K562 (cell line): ENCODE results near the gene HMCN2. TPM values are rescaled to one million over a fixed set of nuclear protein-coding genes. Genes with fewer than 3 reads are reported as not detected.

Experiments
- ATAC-seq: fragments of 200-7000 bp; cut with Tn5 transposase; 3 replicates; pipeline ENCODE4 v1.9.1; 2020; ENCODE audit warnings: moderate library complexity
- BruUV-seq: library from RNA; stranded (reverse); fragments of 400-500 nt; replicated peaks from 2 replicates; lab custom pipeline; 2021; lab: Mats Ljungman, UMichigan
- CTCF ChIA-PET: fragments of 300-600 bp; formaldehyde crosslinking; extraction: SDS; loops from one replicate; lab custom pipeline; 2021; ENCODE audit warnings: low intra/inter-chr PET ratio; lab: Yijun Ruan, JAX
- POLR2A ChIA-PET: fragments of 300-600, 350-650 bp; sonication (Branson Sonifier 250); formaldehyde crosslinking; extraction: SDS; loops from one replicate; lab custom pipeline; 2021; ENCODE audit warnings: antibody characterized with exemption, inconsistent platforms; lab: Yijun Ruan, JAX
- DNase-seq, 4 experiments: peaks; one replicate each; pipeline versions ENCODE4 v3.0.0 to v3.0.0-alpha.2; 2011 to 2018; ENCODE audit warnings: low spot score in 3 of 4, mixed read lengths in 3 of 4; ENCODE audit errors: extremely low read depth in 1 of 4
- FAIRE-seq: peaks from 2 replicates; lab custom pipeline; 2011; peaks lifted over from hg19 to GRCh38; lab: Jason Lieb, UNC
- H2AFZ ChIP-seq: 2 replicates; pipeline ENCODE4 v1.6.0; 2011; ENCODE audit warnings: low read depth, low read length, control low read depth, inconsistent platforms
- H3K27ac ChIP-seq: fragments of 200-600 bp; 3 replicates; pipeline ENCODE4 v1.8.0; 2011; ENCODE audit warnings: low read depth, mild to moderate bottlenecking, control low read depth, inconsistent platforms, low read length, moderate library complexity, mixed read lengths; ENCODE audit errors: extremely low read depth
- H3K27me3 ChIP-seq, 2 experiments: fragments of 300-600 bp in 1 of 2; 2 replicates in 1 of 2; 3 replicates in 1 of 2; pipeline versions ENCODE4 v1.6.0 to v1.8.0; 2011; ENCODE audit warnings: inconsistent platforms in 2 of 2, low read length in 2 of 2, mild to moderate bottlenecking in 1 of 2, mixed read lengths in 1 of 2, moderate library complexity in 1 of 2; ENCODE audit not compliant: control insufficient read depth in 2 of 2, insufficient read depth in 2 of 2
- H3K36me3 ChIP-seq: fragments of 300-600 bp; 3 replicates; pipeline ENCODE4 v1.8.0; 2011; ENCODE audit warnings: mild to moderate bottlenecking, low read length, inconsistent platforms; ENCODE audit not compliant: control insufficient read depth, insufficient read depth
- H3K4me1 ChIP-seq, 2 experiments: fragments of 200-600 bp in 1 of 2; replicated peaks in 1 of 2; 2 replicates in 1 of 2; 3 replicates in 1 of 2; pipeline versions ENCODE4 v1.5.1 to v1.8.0; 2011; ENCODE audit warnings: inconsistent platforms in 2 of 2, low read length in 2 of 2, mild to moderate bottlenecking in 1 of 2, mixed read lengths in 1 of 2, moderate library complexity in 1 of 2; ENCODE audit not compliant: control insufficient read depth in 2 of 2, insufficient read depth in 2 of 2
- H3K4me2 ChIP-seq: 2 replicates; pipeline ENCODE4 v1.6.1; 2011; ENCODE audit warnings: low read length, control low read depth, inconsistent platforms, mixed read lengths; ENCODE audit not compliant: insufficient read depth
- H3K4me3 ChIP-seq: fragments of 200-600 bp; sonication (generic), shearing (Covaris generic); 2 replicates; pipeline ENCODE4 v1.5.1; 2016; ENCODE audit warnings: control low read depth, inconsistent platforms
- H3K79me2 ChIP-seq: fragments of 200-600 bp; 3 replicates; pipeline ENCODE4 v1.8.0; 2011; ENCODE audit warnings: low read length, inconsistent platforms; ENCODE audit not compliant: control insufficient read depth, insufficient read depth
- H3K9ac ChIP-seq, 2 experiments: 2 replicates each; pipeline versions ENCODE4 v1.6.0 to v1.6.1; 2011; ENCODE audit warnings: low read depth in 2 of 2, low read length in 2 of 2, control low read depth in 1 of 2, inconsistent platforms in 1 of 2, mild to moderate bottlenecking in 1 of 2, mixed read lengths in 1 of 2; ENCODE audit not compliant: insufficient read depth in 1 of 2
- H3K9me1 ChIP-seq: one replicate; pipeline ENCODE4 v1.6.0; 2011; ENCODE audit warnings: inconsistent platforms, mild to moderate bottlenecking, low read length, moderate library complexity; ENCODE audit not compliant: control insufficient read depth, insufficient read depth
- H3K9me3 ChIP-seq: replicated peaks from 2 replicates; pipeline ENCODE4 v1.5.1; 2011; ENCODE audit warnings: low read depth, low read length, inconsistent platforms; ENCODE audit not compliant: control insufficient read depth, insufficient read depth
- H4K20me1 ChIP-seq: replicated peaks from 2 replicates; pipeline ENCODE4 v1.6.1; 2011; ENCODE audit warnings: low read length, inconsistent platforms, mixed read lengths; ENCODE audit not compliant: control insufficient read depth, insufficient read depth
- HDAC1 ChIP-seq, 2 experiments: fragments of 450-650 bp; IDR thresholded peaks; 2 replicates each; pipeline ENCODE4 v1.6.1; 2016 to 2017; ENCODE audit warnings: inconsistent platforms in 1 of 2, mild to moderate bottlenecking in 1 of 2, moderate library complexity in 1 of 2
- HIVEP1 ChIP-seq: fragments of 250-450 bp; sonication (Bioruptor Pico); IDR thresholded peaks from 2 replicates; pipeline ENCODE4 v1.4.0; 2020; ENCODE audit warnings: mild to moderate bottlenecking
- IRF1 ChIP-seq: sonication (generic); formaldehyde crosslinking; IDR thresholded peaks from 2 replicates; pipeline ENCODE4 v1.8.0; 2022; ENCODE audit warnings: missing genetic modification reagents, mild to moderate bottlenecking, borderline replicate concordance
- MCM5 ChIP-seq: fragments of 450-650 bp; IDR thresholded peaks from 2 replicates; pipeline ENCODE4 v1.6.1; 2016; ENCODE audit warnings: low read depth
- XRCC3 ChIP-seq: fragments of 450-650 bp; IDR thresholded peaks from 2 replicates; pipeline ENCODE4 v1.6.1; 2017; ENCODE audit warnings: mild to moderate bottlenecking, moderate library complexity
- ZC3H8 ChIP-seq: fragments of 450-650 bp; IDR thresholded peaks from 2 replicates; pipeline ENCODE4 v1.6.1; 2017
- ZKSCAN8 ChIP-seq: fragments of 200-800 bp; sonication (Bioruptor generic); IDR thresholded peaks from 2 replicates; pipeline ENCODE4 v1.6.1; 2016; ENCODE audit warnings: missing genetic modification characterization, missing compliant biosample characterization
- WGBS: fragments of 100-300 bp; shearing (Covaris generic); methylation state at CpG from one replicate; pipeline ENCODE4 v1.1.6; 2016; ENCODE audit warnings: low coverage, mixed read lengths; ENCODE audit not compliant: insufficient coverage; ENCODE audit errors: missing lambda C conversion rate; 5-methylcytosine and 5-hydroxymethylcytosine counted together
- in situ Hi-C: fragments of 300-500 bp; cut with MboI; formaldehyde crosslinking; loops from 4 replicates; pipeline ENCODE4 v1.15.0; 2018; ENCODE audit warnings: inconsistent platforms, mixed read lengths
- intact Hi-C: fragments of 100-400 bp; cut with micrococcal nuclease; formaldehyde crosslinking; loops from 2 replicates; pipeline ENCODE4 v1.14.2; 2022
- polyA plus RNA-seq, 8 experiments: library from polyadenylated mRNA; depleted of rRNA in 4 of 8; stranded (reverse) in 5 of 8; unstranded in 3 of 8; fragments of >200 nt; fragmentation: Nextera tagmentation in 2 of 8; fragmentation: Illumina TruSeq in 1 of 8; extraction: Ambion mirVana in 2 of 8; extraction: Trizol in 1 of 8; gene quantifications; 2 replicates each; pipeline versions ENCODE4 v1.2.1 to v1.2.3, GENCODE V29; 2011 to 2014; ENCODE audit warnings: inconsistent platforms in 1 of 8, missing spikeins in 1 of 8
- total RNA-seq, 7 experiments: library from RNA; depleted of rRNA in 6 of 7; stranded (reverse); fragments of >200 nt in 6 of 7; fragmentation: Illumina TruSeq in 2 of 7; extraction: Trizol in 2 of 7; gene quantifications; 2 replicates each; pipeline versions ENCODE4 v1.2.1 to v1.2.3, GENCODE V29; 2011 to 2021; ENCODE audit warnings: low replicate concordance in 1 of 7

Gene HMCN2
- total and polyA plus RNA-seq, 9 of the 15 experiments (the other 6 are each of a cell fraction or from before 2014, with no cell fraction given) = 0.01 TPM; not detected in 8

GRCh38 chr9:130302785-130303612 is 37.4 kb downstream of the HMCN2 start (continued):
- no peak for TF ChIP-seq IRF1 (CRISPR knock-in tag)
- TF ChIP-seq HDAC1 (IDR thresholded peaks at IDR 0.05) = no peak
- TF ChIP-seq ZC3H8 = no peak
- TF ChIP-seq MCM5 = no peak
- TF ChIP-seq HIVEP1 (CRISPR knock-in tag) = no peak
- no peak for TF ChIP-seq ZKSCAN8 (CRISPR knock-in tag)
- TF ChIP-seq, all 486 proteins: peak for 0

- CTCF ChIA-PET = no interaction called here
- peak; percentile 26 for FAIRE-seq
Measured at GRCh38 chr9:130303613-130304055, 38.1 kb downstream of the HMCN2 start.

More at GRCh38 chr9:130303613-130304055, 38.1 kb downstream of the HMCN2 start:
- in situ Hi-C loops = no loop called here
- no peak overlapping the region for H3K9ac ChIP-seq
- H3K4me1 ChIP-seq = peaks cover 0 to 4% of the 10 kb centered on the region in 2 experiments; a peak in 1 of 5 replicates
- H3K4me3 ChIP-seq = no peak overlapping the region
- no peaks in the 10 kb centered on the region for H3K36me3 ChIP-seq
- no peak overlapping the region for H3K4me2 ChIP-seq
- no peaks in the 10 kb centered on the region for H3K9me3 ChIP-seq
- no peaks in the 10 kb centered on the region for H3K9me1 ChIP-seq
- POLR2A ChIA-PET = interaction anchor here (0.6 to 1.2 kb wide), 2 partner anchors 15 to 60 kb away, joined by 3 to 4 read pairs; no protein-coding TSS in a partner anchor
- TF ChIP-seq XRCC3 = no peak
- intact Hi-C loops = no loop called here
- no peaks in the 10 kb centered on the region for H3K79me2 ChIP-seq
- no peak overlapping the region for H3K27ac ChIP-seq
- under 1% methylated on average over 15 of the region's 17 CpGs for WGBS
- ATAC-seq (no peak), DNase-seq (no peak)
- peaks cover 24 to 63% of the 10 kb centered on the region in 2 experiments for H3K27me3 ChIP-seq
- BruUV-seq = no TSS peak
- H4K20me1 ChIP-seq = peaks cover 13% of the 10 kb centered on the region
- H2AFZ ChIP-seq = no peak overlapping the region
